GM06990 (cell line): ENCODE results near the gene CCDC54.

Source experiments
- DNase-seq: peaks from one replicate; pipeline ENCODE4 v3.0.0-alpha.2; 2011; ENCODE audit not compliant: insufficient read length; ENCODE audit errors: extremely low read depth
- H3K27me3 ChIP-seq: replicated peaks from 2 replicates; pipeline ENCODE4 v1.6.0; 2011; ENCODE audit warnings: low read length; ENCODE audit not compliant: control insufficient read depth, insufficient read depth
- H3K36me3 ChIP-seq: 2 replicates; pipeline ENCODE4 v1.5.1; 2011; ENCODE audit warnings: low read length; ENCODE audit not compliant: control insufficient read depth, insufficient read depth
- H3K4me3 ChIP-seq: replicated peaks from 2 replicates; pipeline ENCODE4 v1.5.1; 2011; ENCODE audit warnings: low read depth, mild to moderate bottlenecking, control low read depth, low read length
- CTCF ChIP-seq: IDR thresholded peaks from 2 replicates; pipeline ENCODE4 v1.5.1; 2011; ENCODE audit warnings: low read length, control low read depth, mild to moderate bottlenecking, inconsistent platforms; ENCODE audit not compliant: insufficient read depth, poor library complexity, severe bottlenecking

CCDC54 gene

GRCh38 chr3:107394502-107394901 lies 17.3 kb downstream of the CCDC54 start:
- Histone ChIP-seq H3K36me3 (no peaks in the 10 kb centered on the region), H3K27me3 (no peaks in the 10 kb centered on the region), H3K4me3 (no peak overlapping the region)
- DNase-seq, result no peak
- TF ChIP-seq CTCF, result no peak

- no peak for DNase-seq
- H3K4me3 ChIP-seq, result no peak overlapping the region
- H3K36me3 ChIP-seq, result no peaks in the 10 kb centered on the region
- no peak for TF ChIP-seq CTCF
- H3K27me3 ChIP-seq, result no peaks in the 10 kb centered on the region
These were observed 17.8 kb downstream of the CCDC54 start for GRCh38 chr3:107395066-107395465.

GRCh38 chr3:107401301-107401700 lies 24.1 kb downstream of the CCDC54 start:
- no peak overlapping the region for H3K4me3 ChIP-seq

GRCh38 chr3:107402214-107402613 lies 25.0 kb downstream of the CCDC54 start:
- TF ChIP-seq CTCF, result no peak
- Histone ChIP-seq H3K27me3 (no peaks in the 10 kb centered on the region), H3K36me3 (no peaks in the 10 kb centered on the region), H3K4me3 (no peak overlapping the region)
- no peak for DNase-seq

More at GRCh38 chr3:107401301-107401700, 24.1 kb downstream of the CCDC54 start:
- TF ChIP-seq CTCF, result no peak
- Histone ChIP-seq H3K36me3 (no peaks in the 10 kb centered on the region), H3K27me3 (no peaks in the 10 kb centered on the region)
- DNase-seq, result no peak

- no peaks in the 10 kb centered on the region for H3K36me3 ChIP-seq
- no peak overlapping the region for H3K4me3 ChIP-seq
- TF ChIP-seq CTCF, result no peak
- H3K27me3 ChIP-seq, result no peaks in the 10 kb centered on the region
- DNase-seq, result no peak
These were observed 27.7 kb downstream of the CCDC54 start for GRCh38 chr3:107404727-107405469.

GRCh38 chr3:107407355-107407754 lies 30.1 kb downstream of the CCDC54 start:
- H3K36me3 ChIP-seq, result no peaks in the 10 kb centered on the region
- H3K27me3 ChIP-seq, result no peaks in the 10 kb centered on the region
- H3K4me3 ChIP-seq, result no peak overlapping the region
- no peak for DNase-seq
- TF ChIP-seq CTCF, result no peak
